HEK293T (cell line): ENCODE data around the gene CCL14.

Source experiments
- CTBP1 ChIP-seq: fragments of 450-650 bp; IDR thresholded peaks from 2 replicates; pipeline ENCODE4 v1.6.1; 2016; ENCODE audit warnings: borderline replicate concordance
- HDGF ChIP-seq: fragments of 450-650 bp; IDR thresholded peaks from 2 replicates; pipeline ENCODE4 v1.6.1; 2017; ENCODE audit warnings: antibody characterized with exemption, borderline replicate concordance
- LEF1 ChIP-seq: fragments of 450-650 bp; IDR thresholded peaks from 2 replicates; pipeline ENCODE4 v1.6.1; 2017; ENCODE audit warnings: mild to moderate bottlenecking, borderline replicate concordance
- NFRKB ChIP-seq: fragments of 450-650 bp; IDR thresholded peaks from 2 replicates; pipeline ENCODE4 v1.6.1; 2016; ENCODE audit warnings: mild to moderate bottlenecking, moderate library complexity
- SP1 ChIP-seq: fragments of 450-650 bp; IDR thresholded peaks from 2 replicates; pipeline ENCODE4 v1.6.1; 2017
- SUZ12 ChIP-seq: fragments of 450-650 bp; IDR thresholded peaks from 2 replicates; pipeline ENCODE4 v1.6.1; 2016; ENCODE audit warnings: mild to moderate bottlenecking
- ZNF384 ChIP-seq: fragments of 450-650 bp; IDR thresholded peaks from 2 replicates; pipeline ENCODE4 v1.6.1; 2016
- TF ChIP-seq, protein P1 (sequence below): fragments of 450-650 bp; IDR thresholded peaks from 2 replicates; pipeline ENCODE4 v1.6.1; 2016

DNA sequence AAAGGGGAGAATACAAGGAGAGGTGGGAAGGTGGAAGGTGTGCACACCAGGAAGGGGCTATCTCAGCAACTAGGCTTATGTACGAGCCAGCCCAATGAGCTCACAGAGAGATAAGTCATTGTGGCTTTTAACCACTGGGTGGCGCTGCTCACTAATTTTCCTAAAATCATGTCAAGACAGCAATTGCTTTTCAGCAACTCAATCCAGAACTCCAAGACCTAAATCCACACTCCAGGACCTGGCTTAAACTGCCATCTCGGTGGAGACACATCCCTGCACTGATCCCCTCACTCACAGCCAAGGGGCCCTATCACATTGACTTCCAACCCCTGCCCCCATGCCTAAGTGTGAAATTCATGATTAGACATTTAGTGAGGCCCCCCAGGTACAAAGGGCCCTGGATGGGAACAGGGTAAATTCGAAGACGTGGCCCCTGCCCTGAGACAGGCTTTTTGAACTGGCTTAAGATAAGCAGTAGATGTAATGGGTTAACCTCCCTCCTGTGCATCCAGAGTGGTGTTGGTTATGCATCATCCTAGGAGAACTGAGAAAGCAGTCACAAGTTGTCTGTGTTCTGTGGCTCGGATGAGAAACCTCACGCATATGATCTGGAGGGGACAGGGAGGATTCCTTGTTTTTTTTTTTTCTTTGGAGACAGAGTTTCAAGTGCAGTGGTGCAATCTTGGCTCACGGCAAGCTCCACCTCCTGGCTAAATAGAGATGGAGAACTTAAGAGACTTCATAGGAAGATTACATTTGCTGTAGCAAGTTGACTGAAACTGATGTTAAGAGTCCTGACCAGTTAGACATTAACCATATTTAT lies 16.8 kb downstream of the CCL14 start:
- TF ChIP-seq SUZ12 (no peak), LEF1 (no peak), NFRKB (no peak), HDGF (no peak), ZNF384 (no peak), CTBP1 (no peak), SP1 (no peak)
- TF ChIP-seq, protein P1, sequence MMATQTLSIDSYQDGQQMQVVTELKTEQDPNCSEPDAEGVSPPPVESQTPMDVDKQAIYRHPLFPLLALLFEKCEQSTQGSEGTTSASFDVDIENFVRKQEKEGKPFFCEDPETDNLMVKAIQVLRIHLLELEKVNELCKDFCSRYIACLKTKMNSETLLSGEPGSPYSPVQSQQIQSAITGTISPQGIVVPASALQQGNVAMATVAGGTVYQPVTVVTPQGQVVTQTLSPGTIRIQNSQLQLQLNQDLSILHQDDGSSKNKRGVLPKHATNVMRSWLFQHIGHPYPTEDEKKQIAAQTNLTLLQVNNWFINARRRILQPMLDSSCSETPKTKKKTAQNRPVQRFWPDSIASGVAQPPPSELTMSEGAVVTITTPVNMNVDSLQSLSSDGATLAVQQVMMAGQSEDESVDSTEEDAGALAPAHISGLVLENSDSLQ: no peak
